KOPT-K1 (cell line): ENCODE measurements around the gene LRFN2.

ENCODE experiments used
- H3K27ac ChIP-seq: fragments of 200-600 bp; sonication (generic); 2 replicates; pipeline ENCODE4 v1.5.1; 2016; ENCODE audit warnings: antibody characterized with exemption, mild to moderate bottlenecking, low read depth, low read length; ENCODE audit not compliant: poor library complexity, severe bottlenecking
- H3K36me3 ChIP-seq: fragments of 200-600 bp; sonication (generic); 2 replicates; pipeline ENCODE4 v1.5.1; 2017; ENCODE audit warnings: antibody characterized with exemption, mild to moderate bottlenecking, low read length, moderate library complexity; ENCODE audit not compliant: insufficient read depth
- H3K9me3 ChIP-seq: fragments of 200-600 bp; sonication (generic); 2 replicates; pipeline ENCODE4 v1.5.1; 2017; ENCODE audit warnings: antibody characterized with exemption, low read length, mild to moderate bottlenecking; ENCODE audit not compliant: insufficient read depth, poor library complexity, severe bottlenecking

LRFN2 gene

DNA sequence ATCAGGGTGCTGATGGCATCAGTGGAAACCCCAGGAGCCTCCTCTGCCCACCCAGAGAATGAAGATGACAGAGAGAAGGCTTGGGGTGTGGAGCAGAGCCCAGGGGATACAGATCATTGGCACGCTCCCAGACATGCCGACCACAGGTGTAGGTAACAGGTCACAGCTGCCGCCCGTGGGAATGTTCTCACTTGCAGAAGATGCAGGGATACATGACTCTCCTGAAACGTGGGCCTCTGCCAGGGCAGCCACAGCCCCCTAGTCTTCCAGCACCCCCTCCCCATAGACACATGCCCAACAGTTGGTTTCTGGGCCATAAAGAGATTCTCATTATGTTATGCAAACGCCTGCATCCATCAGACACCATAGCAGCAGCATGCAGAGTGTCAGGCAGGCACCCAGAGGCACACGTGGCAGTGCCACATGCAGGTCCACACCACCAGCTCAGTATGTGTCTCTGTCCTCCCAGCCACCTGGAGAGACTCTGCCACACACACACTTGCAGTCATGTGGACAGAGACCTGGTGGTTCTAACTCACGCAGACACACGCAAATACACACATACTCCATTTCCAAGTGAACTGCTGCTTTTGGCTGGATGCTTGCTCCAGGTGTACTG is 45.5 kb downstream of the LRFN2 start:
- no peaks in the 10 kb centered on the region for H3K9me3 ChIP-seq
- no peak overlapping the region for H3K27ac ChIP-seq
- H3K36me3 ChIP-seq: no peaks in the 10 kb centered on the region

DNA sequence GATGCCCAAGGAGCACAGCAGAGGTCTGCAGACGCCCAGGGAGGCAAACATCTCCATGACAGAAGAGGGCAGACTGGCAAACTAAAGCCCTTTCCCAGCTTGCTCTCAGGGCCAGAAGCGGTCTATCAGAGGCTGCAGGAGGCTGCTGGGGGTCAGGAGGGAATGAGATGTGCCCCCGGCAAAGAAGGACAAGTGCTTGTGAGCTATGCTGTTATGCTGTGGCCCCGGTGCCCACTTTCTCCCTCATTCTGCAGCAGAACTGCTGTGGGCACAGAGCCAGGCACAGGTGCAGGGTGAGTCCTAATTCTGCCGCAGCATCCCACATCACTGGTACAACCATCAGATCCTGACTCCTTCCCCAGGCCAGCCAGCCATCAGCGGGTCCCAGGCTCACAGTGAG is 46.4 kb downstream of the LRFN2 start:
- Histone ChIP-seq H3K36me3 (no peaks in the 10 kb centered on the region), H3K27ac (no peak overlapping the region), H3K9me3 (no peaks in the 10 kb centered on the region)

DNA sequence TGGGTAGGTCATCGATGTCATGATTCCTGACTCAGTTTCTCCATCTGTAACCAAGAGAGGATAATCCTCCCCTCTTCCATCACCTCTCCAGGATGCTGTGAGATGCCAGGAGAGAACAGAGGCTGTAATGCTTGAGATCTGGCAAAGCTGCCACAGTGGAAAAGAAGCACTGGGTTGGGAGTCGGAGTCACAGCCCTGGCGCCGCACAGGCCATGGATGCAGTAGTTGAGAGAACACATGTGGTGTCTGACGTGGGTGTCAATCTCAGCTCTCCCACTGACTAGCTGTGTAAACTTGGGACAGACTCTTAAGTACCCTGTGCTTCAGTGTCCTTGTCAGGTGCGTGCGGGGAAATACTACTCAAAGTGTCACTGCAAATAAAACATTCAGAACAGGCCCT is 47.3 kb downstream of the LRFN2 start:
- no peak overlapping the region for H3K27ac ChIP-seq
- no peaks in the 10 kb centered on the region for H3K9me3 ChIP-seq
- no peaks in the 10 kb centered on the region for H3K36me3 ChIP-seq

DNA sequence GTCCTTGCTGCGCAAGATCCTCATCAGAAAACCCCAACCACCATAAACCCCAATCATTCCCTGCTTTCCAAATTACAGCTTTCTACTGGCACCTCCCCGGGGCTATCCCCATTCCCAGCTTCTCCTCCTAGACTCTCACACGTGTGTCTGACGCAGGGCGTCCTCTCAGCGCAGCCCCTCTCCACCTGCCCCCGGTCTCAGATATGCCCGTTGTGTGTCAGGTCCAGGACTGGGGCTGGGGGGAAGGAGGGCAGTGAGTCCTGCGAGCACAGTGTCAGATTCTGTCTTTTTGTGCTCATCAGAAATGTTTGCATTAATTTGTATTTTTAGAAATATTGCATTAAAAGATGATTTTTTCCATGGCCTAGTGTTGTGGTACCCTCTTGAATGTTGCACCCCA is 48.6 kb downstream of the LRFN2 start:
- no peaks in the 10 kb centered on the region for H3K9me3 ChIP-seq
- no peak overlapping the region for H3K27ac ChIP-seq
- no peaks in the 10 kb centered on the region for H3K36me3 ChIP-seq

DNA sequence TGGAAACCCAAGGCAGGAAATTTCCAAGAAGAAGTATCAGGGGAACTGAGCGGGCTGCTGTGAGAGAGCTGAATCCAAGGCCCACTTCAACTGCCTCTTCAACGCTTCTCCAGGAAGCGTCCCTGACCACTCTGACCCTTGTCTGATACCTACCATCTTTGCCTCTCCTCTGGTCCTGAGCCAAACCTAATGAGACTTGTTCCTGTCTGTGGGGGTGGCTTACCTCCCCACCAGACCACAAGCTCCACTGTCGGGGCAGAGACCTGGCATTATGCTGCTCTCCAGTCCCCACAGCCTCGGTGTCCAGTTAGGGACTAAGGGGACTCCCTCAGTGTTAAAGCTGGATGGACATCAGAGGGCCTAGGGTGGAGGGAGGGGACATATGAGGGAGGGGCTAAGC is 49.7 kb downstream of the LRFN2 start:
- H3K27ac ChIP-seq: no peak overlapping the region

DNA sequence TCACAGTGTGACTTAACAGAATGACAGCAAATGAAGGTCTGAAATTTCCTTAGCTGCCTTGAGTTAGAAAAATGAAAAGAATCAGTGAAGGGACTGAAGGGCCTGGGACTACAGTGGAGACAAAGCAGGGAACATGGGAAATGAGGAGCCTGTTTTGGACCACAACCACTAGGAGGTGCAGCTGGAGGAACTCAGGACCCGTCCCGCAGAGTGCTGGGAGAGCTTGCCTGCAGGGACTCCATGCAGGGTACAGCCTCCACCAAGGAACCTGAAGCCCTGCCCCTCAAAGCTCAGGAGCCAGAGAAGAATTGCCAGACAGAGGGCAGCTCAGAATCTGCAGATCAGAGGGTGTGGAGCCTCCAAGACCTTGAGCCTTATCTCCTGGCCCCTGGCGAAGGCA is 50.7 kb downstream of the LRFN2 start:
- no peak overlapping the region for H3K27ac ChIP-seq
- no peaks in the 10 kb centered on the region for H3K9me3 ChIP-seq
- no peaks in the 10 kb centered on the region for H3K36me3 ChIP-seq

More for the DNA sequence above, 49.7 kb downstream of the LRFN2 start:
- Histone ChIP-seq H3K36me3 (no peaks in the 10 kb centered on the region), H3K9me3 (no peaks in the 10 kb centered on the region)

DNA sequence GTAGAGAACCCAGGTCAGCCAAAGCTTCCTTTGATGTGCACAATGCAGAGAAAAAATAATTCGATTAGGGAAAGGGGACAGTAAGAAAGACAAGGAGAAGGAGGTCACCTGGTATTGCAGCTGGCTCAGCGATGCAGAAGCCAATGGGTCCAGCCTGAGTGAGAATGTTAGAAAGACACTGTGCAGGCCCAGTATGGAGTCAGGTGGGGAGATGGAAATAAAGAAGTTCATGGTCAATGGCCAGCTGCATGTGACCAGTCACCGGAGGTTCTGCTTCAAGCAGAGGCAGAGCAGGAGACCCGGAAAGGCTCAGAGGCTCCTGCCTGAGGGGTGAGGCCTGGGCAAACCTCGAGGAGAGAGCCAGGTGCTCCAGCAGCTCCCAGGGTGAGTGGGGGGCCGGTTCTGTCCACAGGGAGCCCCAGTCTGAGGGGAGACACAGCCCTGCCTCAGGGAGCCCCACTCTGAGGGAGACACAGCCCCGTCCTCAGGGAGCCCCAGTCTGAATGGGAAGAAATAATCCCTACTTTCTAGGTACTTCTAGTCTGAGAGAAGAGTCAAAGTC is 51.3 kb downstream of the LRFN2 start:
- Histone ChIP-seq H3K36me3 (no peaks in the 10 kb centered on the region), H3K27ac (no peak overlapping the region), H3K9me3 (no peaks in the 10 kb centered on the region)

DNA sequence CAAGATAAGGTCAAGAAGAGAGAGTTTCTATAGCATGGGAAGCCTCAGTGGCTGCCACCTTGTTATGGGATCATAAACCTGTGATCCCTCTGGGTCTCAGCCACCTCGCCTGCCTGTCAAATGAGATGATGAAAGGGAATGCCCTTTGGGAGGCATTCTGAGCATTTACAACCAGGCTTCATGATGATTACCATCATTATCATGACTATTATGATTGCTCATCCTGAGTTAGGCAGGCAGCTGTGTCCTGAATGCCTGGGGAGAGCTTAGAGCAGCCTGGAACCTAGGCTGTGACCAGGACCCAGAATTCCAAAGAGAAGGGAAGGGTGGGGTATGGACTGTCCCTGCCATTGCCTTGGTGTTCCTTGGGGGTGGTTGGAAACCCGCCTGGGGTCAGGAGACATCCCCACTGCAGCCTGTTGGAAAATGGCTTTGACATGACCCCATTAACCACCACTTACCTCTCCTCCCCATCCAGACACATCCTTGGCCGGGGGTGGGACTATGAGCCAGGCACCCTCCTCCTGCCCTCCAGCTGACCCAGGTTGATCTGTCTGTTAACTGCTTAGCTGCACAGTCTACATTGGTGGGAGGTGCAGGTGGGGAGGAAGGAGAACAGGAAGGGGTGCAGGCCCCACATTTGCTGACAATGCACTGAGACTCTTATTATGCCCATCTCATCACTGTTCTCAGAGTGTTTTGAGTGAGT is 51.9 kb downstream of the LRFN2 start:
- H3K27ac ChIP-seq: no peak overlapping the region
- H3K36me3 ChIP-seq: no peaks in the 10 kb centered on the region
- no peaks in the 10 kb centered on the region for H3K9me3 ChIP-seq

DNA sequence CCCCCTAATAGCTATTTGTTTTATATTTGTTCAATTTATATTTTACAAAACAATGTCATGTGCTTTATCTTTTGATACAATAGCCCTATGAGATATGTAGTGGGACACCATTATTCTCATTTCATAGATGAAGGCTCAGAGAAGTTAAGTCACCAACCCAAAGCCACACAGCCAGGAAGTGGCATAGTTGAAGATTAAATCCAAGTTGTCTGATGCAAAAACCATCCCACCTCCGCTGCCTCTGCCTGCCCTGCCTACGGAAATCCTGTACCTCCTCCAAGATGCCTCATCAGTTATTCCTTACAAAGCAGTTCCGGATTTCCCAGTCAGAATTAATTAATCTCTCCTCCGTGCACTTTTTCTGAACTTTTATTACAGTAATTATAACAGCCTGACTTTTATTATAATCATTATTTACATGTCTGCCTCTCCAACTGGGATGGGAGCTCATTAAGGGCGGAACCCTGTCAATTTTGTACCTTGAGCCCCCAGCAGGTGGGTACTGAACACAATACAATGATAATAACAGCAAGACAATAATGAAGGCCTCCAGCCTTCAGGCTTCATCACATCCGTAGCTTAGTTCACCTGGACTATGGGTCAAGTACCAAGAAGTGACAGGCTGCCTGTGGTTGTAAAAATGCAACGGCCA is 54.7 kb downstream of the LRFN2 start:
- Histone ChIP-seq H3K9me3 (no peaks in the 10 kb centered on the region), H3K36me3 (no peaks in the 10 kb centered on the region), H3K27ac (no peak overlapping the region)

DNA sequence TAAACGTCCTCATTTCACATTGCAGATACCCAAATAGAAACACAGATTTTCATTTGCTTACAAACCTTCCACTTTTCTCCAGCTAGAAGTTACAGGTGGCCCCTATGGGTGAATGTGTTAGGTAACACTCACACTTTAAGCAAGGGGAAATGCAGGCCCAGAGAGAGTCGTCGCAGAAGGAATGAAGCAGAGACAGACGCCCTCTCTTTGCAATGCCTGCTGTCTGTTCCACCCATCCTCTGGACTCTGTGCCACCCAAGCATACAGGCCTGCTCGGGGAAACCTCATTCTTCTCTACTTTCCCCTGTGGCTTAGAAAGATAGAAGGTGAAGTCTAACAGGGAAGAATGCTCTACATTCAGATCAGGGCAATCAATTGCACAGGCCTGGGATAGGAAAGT is 57.2 kb downstream of the LRFN2 start:
- no peaks in the 10 kb centered on the region for H3K9me3 ChIP-seq
- no peaks in the 10 kb centered on the region for H3K36me3 ChIP-seq
- no peak overlapping the region for H3K27ac ChIP-seq

DNA sequence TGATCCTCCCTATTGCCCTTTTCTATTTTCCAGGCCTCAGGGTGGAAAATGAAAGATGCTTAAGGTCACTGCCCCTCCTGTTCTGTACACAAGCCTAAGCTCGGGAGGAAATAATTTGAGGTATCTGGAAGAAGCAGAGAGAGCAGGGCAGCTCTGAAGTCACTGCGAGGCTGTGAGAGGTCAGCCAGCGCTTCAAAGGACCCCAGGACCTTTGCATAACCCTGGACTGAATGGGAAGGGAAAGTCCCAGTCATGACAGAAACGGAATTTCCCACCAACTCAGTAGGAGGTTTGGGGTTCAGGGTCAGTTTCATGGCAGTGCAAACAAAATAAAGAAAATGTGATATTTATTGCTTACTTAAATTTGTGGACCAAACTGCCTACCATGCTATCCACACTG is 58.1 kb downstream of the LRFN2 start:
- Histone ChIP-seq H3K9me3 (no peaks in the 10 kb centered on the region), H3K36me3 (no peaks in the 10 kb centered on the region), H3K27ac (no peak overlapping the region)

DNA sequence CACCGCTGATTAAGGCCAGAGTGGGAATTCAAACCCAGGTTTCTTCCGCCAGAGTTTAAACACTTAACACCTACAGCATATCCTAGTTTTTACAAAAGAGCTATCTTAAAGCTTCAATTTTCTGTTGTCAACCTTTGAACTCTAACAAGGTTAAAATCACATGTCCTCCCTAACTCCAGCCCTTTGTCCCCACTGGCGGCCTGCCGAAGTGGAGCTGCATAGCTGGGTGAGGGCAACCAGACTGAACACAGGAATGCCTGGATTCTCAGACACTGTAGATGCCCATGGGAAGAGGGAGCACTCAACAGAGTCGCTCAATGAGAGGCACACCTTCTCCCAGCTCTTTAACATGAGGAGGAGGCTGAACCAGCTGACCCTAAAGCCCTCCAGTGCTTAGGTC is 59.1 kb downstream of the LRFN2 start:
- Histone ChIP-seq H3K9me3 (no peaks in the 10 kb centered on the region), H3K36me3 (no peaks in the 10 kb centered on the region), H3K27ac (no peak overlapping the region)

DNA sequence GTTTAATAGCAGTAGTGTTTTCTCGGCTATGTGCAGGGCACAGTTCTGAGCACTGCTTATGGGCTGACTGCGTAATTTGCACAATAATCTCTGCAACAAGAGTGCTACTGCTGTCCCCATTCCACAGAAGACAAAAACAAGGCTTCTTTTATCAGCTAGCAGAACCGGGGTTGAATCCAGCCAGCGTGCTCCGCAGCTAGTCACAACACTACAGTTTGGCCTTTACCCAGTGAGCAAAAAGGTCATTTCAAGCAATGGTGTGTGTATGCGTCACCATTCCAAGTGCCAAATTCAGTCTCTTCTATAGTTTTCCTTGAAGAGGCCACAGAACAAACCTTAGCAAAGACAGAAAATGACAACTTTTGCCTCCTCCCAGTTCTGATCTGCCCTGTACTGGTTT is 61.1 kb downstream of the LRFN2 start:
- no peaks in the 10 kb centered on the region for H3K9me3 ChIP-seq
- no peak overlapping the region for H3K27ac ChIP-seq
- no peaks in the 10 kb centered on the region for H3K36me3 ChIP-seq

DNA sequence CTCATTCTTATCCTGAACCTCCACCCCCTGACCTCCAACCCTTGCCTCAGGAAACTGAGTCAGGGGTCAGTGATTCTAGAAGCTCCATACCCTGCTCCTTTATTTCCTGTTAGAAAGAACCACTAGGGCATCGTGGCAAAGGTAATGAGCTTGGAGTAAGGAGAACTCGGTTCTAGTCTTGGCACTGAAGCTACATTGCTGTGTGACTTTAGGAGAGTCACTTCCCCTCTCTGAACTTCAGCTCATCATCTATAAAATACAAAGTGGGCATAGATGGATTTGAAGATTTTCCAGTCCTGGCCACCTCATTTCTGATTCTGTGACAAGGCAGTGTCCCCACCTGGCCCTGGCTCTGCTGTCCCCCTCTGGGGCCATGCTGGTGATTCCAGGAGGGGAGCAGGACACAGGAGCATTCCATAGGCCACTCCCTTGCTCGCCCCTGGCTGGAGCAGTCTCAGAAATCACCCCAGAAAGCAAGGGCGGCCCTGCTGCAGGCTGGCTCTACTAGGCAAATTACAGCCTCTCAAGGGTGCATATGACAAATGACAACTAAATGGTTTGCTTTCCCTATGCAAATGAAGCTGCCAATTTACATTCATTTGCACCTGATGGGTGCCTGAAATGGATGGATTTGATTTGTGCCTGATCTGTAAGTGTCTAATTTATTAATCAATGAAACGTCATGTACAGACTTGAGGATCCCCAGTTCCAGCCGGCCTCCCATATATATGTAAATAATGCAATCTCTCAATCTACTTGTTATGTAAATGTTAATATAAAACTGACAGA is 62.2 kb downstream of the LRFN2 start:
- Histone ChIP-seq H3K27ac (no peak overlapping the region), H3K36me3 (no peaks in the 10 kb centered on the region), H3K9me3 (no peaks in the 10 kb centered on the region)
